T-helper 1 cell (primary cell): ENCODE data around the gene WDFY3.
"Not testable (repeated sequence)": the region's sequence is repeated elsewhere in the genome, so short reads cannot be mapped to it uniquely, and the experiment has no call there.

Source experiments
- DNase-seq, 5 donors: peaks; one replicate each; pipeline ENCODE4 v3.0.0-alpha.2; 2012 to 2020

The WDFY3 gene

DNA sequence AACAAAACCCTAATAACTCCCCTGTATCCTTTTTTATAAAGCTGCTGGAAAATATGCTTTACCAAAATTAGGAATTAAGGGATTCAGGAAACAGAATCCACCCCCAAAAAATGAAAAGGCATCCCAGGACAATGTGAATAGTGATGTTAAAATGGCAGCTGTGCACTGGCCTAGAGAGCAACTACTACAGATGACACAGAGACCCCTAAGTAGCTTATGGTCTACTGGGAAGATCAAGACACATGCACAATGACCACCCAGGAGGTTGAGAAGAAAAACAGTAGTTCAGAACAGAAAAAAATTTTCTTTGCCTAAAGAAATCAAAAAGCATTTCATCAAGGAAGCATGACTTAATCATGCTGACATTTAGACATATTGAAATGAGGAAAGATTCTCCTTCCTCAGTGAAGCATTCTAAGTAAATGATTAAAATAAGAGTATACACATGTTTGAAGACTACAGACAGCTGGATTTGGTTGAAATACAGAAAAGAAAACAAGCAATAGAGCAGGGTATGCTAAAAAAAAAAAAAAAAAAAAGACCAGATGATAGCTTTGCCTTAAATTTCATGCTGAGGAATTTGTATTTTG is 117.3 kb downstream of the WDFY3 start:
- no peak for DNase-seq

DNA sequence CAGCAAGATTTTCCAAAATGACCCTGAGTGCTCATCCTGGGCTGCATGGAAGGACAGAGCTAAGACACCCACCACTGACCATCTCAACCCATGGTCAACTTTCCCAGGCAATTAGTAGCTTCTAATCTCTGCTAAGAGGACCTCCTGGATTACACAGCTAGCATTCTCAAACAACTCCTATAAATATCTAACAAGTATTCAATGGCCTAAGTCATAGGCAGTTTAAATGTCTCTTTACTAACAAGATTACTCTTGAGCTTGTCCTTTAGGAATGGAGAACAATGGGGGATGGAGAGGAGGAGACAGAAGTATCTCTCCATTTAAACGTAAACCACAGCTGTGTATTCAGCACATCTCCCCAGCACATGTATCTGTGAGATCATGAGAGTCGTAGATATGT is 118.1 kb downstream of the WDFY3 start:
- no peak for DNase-seq

DNA sequence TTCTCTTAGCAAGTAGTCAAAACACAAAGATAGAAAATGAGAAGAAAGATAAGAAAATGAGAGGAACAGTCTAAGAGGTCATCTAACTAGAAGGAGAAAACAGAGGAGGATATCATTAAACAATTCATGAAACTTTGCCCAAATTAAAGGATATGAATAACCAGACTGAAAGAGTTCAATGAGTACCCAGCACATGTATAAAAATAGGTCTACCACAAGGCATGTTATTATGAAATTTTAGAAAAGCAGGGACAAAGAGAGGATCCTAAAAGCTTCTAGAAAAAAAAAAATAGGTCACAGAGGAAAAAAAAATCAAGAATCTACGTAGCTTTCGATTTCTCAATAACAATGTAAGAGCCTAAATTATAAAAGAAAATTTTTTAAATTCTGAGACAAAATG is 118.5 kb downstream of the WDFY3 start:
- no peak for DNase-seq

DNA sequence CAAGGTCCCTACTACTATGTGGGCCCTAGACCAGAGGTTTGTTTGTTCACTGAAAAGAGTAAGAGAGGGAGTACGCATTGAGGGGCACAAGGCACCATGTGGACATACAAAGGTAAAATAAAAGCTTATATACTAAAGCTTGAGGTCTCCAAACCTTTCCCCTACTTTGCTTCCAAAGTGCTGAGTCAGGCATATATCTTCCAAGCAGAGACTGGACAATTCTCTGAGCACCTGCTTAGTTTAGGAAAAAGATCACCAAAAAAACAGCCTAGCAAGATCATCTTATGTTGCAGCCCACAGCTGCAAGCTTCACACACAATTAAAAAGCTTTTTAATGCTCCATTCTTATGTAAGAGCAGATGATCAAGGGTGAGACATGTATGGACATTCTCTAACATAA is 119.5 kb downstream of the WDFY3 start:
- no peak for DNase-seq

DNA sequence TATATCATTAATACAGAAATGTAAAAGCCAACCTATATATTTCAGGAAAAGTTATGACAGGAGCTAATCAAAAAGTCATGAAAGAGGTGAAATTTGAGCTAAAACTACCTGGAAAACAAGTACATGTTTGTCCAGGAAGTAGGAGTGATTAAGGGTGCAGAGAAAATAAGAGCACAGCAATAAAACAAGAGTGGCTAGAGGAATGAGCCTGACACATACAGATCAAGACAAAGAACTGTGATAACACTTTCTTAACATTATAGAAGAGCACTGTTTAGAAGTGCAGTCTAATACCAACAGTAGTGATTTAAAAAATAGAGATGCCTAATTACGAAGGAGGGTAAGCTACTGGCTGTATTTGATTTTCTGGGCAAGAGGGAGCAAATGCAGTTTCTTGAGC is 125.1 kb downstream of the WDFY3 start:
- DNase-seq: no peak

DNA sequence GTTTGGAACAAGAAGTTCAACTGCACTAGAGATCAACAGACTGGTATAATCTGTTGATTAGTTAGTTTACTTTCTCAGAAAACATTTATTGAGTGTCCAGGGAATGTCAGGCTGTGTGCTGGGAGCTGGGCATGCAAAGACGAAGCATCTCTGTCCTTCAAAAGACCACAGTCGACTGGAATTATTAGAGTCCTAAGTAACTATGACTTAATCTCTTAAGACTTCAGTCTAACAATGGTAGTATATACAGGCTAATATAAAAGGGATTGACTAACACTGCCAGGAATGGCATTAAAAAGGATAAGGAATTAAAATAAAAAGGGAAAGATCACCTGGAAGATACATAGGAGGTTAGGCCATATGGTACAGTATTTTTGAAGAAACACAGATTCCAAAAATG is 128.7 kb downstream of the WDFY3 start:
- no peak for DNase-seq

DNA sequence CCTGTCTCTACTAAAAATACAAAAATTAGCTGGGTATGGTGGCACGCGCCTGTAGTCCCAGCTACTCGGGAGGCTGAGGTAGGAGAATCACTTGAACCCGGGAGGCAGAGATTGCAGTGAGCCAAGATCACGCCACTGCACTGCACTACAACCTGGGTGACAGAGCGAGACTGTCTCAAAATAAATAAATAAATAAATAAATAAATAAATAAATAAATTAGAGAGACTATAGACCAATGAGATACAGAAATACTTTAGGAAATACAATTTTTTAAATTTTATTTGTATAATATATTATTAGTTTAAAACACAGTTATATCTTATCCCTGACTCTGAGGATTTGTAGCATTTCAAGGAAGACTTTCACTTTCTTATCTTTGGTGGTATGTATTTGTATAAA is 136.9 kb downstream of the WDFY3 start:
- not testable (repeated sequence) for DNase-seq

DNA sequence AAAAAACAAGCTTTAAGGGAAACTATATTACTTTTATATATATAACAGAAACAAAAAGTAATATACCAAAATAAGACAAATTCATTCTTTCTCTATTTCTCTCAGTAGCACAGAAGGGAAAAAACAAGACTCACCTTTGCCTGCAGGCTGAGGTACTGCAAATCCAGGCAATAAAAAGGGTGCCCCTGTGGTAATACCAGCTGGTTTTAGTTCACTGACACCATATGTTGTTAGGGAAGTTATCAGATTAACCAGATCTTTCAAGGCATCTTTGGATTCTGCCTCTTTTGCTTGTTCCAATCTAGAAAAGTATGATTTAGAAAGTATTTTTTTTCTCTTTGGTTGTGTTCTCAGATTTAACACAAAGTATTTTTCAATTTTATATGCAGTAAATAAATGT is 139.8 kb downstream of the WDFY3 start:
- no peak for DNase-seq

DNA sequence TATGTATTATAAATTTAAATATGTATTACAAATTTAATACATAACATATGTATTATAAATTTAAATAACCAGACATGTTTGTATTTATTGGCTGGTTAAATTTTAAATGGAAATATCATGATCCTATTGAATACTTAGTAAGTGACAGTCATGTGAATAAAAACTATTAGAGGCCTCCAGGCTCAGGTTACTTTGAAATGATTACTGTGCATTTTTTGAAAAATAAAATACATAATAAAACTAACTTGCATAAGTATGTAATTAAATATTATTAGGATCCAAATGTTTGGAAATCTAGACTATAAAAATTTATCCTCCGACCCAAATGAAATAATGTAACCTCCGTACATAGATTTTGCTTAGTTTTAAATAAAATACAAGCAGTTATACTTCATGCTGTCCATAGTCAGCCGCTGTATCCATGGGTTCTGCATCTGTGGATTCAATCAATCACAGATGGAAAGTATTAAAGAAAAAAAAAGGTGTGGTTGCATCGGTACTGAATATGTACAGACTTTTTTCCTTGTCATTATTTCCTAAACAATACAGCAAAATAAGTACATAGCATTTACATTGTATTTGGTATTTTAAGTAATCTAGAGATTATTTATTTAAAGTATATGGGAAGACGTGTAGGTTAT is 140.7 kb downstream of the WDFY3 start:
- no peak for DNase-seq

DNA sequence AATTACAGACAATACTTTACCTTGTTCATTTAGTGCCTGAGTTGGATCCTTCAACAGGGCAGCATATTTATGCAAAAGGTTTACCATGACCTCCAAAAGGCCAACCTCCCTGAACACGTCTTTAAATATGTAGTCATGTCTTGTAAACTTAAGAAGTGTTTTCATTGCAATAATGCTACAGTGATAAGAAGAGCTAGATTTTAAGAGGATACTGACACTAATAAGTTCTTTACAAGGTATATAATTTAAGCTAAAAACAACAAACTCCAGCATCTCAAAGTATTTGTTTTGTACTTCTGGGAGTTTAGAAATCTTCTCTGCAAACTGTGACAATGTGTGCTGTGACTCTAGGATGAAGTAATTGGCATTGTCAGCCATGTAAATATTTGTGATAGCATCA is 145.4 kb downstream of the WDFY3 start:
- DNase-seq: no peak

DNA sequence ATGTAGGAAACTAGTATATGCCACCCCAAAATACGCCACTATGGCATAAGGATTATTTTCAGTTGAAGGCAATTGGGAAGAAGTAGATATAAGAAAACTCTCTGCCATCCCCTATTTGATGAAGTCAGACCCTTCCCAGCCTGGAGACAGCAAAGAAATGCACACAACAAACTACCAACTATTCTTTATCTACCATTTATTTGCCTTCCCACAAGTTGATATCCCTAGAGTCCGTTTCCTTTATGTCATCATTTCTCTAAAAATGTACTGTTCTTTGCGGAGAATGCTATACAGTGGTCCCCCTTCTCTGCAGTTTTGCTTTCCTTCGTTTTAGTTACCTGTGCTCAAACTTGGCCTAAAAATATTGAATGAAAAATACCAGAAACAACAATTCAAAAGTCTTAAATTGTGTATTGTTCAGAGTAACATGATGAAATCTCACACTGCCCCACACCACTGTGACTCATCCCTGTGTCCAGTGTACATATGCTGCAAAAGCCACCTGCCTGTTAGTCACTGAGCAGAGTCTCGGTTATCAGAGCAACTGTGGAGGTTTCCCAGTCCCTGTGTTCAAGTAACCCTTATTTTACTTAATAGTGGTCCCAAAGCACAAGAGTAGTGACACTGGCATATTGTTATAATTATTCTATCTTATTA is 152.3 kb downstream of the WDFY3 start:
- no peak for DNase-seq

DNA sequence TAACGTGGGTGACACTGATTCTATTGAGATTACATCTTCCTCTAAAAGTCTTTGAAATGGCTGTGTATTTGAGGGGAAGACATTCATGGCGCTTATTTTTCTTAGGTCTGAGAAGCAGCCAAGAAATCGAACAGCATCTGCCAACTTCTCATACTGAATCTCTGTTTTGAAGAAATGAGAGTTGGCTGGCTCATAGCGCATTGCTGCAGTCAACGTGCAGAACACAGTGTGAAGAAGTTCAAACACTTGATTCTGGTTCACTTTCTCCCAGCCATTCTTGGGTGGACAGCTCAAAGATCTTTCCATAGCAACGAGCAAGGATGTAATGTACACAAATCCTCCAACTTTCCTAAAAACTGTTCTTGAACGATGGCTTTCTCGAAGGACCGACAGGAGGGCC is 156.5 kb downstream of the WDFY3 start:
- DNase-seq: no peak

DNA sequence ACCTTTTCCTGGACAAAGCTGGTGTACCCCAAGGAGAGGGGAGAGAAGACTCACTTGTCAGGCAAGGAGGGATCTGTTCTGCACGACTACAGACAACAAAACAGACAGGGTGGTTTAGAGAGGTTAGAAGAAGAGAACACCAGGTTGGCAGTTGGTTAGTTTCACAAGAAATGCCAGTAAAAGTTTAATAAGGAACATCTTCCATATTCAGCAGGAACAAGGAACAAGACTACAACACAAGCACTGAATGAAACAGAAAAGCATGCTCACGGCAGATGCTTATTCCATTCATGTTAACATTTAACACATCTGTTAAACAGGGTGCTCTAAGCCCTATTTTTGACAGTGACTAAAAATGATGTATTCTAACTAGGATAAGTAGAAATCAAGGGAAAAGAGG is 158.2 kb downstream of the WDFY3 start:
- DNase-seq: no peak

DNA sequence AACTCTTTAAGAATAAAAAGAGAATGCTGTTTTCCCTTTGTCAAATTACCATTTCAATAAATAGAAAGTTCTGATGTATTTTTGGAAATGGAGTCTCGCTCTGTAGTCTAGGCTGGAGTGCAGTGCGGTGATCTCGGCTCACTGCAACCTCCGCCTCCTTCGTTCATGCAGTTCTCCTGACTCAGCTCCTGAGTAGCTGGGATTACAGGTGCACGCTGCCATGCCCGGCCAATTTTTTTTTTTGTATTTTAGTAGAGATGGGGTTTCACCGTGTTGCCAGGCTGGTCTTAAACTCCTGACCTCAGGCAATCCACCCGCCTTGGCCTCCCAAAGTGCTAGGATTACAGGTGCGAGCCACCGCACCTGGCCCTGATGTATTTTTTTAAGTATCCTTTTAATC is 159.9 kb downstream of the WDFY3 start:
- DNase-seq: not testable (repeated sequence)

DNA sequence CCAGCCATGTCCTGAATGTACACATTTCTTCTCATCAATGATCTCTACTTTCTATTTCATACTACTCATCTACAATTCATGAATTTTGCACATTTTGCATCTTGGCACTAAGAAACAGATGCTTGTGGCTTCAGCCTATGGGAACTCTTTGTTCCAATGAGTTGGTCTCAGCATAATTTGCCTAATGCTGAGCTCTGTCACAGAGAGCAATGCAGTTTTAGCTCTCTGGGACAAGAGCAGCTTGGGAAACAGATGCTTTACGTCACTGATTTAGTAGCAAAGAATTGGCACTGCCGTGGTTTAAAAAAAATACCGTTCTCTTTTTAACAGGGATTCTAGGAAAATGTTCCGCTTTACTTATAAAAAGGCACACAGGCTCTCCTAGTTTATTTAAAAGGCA is 162.4 kb downstream of the WDFY3 start:
- DNase-seq: no peak

DNA sequence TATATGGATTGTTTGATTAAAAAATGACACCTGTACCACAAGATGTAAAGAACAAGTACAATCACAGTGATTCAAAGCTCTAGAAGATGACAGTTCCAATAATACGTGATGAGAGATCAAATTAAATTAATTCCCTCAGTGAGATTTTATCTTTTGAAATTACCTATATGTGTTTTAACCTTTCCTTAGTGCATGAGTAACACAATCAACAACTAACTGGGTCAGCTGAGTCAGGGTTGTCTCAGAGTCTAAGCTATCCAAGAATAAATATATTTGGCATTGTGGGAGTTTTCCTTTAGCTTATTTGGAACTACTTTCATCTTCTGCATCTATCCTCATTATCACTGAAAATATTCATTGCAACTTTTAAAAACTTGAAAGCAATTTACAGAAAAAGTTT is 162.8 kb downstream of the WDFY3 start:
- DNase-seq: no peak

DNA sequence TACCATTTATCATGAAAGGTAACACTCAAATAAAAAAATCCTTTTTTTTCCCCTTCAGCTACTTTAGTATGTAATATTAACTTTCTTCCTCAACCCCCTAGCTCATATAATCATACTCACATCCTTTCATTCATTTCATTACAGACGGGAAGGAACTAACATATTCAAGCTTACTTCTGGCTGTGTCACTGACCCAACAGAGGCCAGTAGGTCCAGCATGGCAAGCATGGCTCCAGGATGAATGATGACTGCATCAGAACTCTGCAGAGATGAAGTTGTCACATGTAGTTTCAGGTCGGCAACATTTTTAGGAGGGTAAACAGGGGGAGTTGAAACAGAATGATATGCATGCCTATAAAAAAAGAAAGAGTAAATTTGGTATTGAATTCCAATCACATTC is 163.4 kb downstream of the WDFY3 start:
- DNase-seq: no peak

DNA sequence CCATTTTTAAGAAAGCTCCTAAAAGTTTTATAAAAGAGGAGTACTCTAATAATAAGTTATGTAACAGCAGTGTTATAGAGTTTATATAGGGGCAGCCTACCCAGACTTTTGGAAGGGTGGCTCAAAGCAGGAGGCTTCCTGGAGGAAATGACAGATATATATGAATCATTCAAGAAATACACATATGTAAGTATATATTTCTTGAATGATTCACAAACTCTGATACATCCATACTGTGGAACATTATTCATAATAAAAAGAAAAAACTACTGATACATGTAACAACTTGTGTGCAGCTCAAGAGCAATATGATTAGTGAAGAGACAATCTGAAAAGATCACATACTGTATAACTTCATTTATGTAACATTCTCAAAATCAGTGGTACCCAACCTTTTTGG is 166.2 kb downstream of the WDFY3 start:
- DNase-seq: no peak

DNA sequence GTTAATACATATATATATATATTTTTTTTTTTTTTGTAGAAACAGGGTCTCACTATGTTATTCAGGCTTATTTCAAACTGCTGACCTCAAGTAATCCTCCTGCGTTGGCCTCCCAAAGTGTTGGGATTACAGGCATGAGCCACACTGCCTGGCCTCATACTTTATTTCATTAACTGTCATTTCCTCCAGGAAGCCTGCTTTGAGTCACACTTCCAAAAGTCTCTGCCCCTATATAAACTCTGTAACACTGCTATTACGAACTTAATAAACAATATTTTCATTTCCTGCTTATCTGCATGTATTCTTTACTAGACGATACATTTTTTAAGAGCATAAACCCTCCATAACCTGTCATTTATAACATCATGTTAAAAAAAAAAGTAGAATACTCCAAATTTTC is 167.2 kb downstream of the WDFY3 start:
- no peak for DNase-seq

DNA sequence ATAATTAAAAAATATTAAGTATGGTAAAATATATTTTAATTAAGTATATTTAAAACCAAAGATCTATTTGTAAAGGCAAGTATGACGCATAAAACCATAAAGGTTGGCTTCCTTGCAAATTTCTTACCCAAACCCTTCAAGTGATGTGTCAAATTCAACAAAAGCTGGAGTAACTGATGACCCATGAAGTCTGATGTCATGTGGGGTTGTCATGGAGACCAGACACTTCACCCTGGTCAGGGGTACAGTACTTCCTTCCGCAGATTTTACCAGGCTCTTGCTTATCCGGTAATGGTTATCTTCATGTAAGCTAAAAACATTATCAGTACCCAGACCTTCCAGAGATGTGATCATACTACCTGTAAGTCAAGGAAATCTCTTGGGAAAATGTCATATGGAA is 170.1 kb downstream of the WDFY3 start:
- no peak for DNase-seq

DNA sequence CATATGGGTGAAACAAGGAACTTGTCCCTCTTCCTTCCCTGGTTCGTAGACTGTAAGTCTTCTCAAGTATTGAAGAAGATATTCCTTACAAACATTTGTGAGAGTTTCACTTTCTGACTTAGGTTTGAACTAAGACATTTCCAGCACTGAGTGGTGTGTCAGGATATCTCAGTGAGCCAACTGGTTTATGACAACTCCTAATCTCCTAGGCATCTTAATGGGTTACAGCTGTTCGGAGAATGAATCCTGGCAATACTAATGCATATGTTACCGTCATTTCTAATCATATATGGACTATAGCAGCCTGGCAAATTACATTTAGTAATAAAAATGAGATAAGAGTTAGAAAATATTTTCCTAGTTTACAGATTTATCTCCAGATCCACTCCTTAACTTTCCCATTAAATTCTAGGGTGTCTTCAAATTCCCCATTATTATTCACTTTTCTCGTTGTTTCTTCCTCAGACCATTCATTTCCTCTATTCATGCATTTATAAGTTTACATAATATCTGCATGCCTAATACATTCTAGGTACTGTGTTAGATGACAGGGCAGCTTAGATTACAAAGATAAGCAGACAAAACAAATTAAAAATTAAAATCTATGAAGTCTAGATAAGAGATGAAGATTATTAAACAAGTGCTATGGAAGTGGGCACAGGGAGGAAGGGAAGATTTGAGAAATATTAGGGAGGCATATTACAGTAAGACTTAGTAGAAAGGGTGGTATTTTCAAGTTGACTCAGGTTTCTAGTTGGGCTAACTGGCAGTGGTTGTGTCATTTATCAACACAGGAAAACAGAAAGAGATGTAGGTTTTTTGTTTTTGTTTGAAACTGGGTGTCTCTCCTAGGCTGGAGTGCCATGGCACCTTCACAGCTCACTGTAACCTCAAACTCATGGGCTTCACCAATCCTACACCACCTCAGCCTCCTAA is 173.9 kb downstream of the WDFY3 start:
- no peak for DNase-seq

DNA sequence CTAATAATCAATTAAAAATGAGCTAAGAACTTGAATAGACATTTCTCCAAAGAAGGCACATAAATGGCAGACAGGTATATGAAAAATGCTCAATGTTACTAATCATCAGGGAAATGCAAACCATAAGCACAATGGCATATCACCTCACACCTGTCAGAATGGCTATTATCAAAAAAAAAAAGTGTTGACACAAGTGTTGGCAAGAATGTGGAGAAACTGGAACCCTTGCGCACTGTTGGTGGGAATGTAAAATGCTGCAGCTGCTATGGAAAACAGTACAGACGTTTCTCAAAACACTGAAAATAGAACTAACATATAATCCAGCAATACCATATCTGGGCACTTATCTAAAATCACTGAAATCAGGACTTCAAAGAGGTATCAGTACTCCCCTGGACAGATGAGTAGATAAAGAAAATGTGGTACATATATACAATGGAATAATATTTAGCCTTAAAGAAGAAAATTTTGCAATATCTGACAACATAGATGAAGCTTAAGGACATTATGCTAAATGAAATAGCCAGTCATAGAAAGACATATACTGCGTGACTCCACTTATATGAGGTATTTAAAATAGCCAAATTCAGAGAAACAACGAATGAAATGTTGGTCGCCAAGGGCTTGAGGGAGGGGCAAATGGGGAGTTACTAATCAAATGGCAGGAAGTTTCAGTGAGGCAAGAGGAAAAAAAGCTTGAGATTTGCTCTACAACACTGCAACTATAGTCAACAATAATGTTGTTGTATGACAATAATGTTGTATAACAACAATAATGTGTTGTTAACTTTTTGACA is 175.5 kb downstream of the WDFY3 start:
- DNase-seq: no peak

DNA sequence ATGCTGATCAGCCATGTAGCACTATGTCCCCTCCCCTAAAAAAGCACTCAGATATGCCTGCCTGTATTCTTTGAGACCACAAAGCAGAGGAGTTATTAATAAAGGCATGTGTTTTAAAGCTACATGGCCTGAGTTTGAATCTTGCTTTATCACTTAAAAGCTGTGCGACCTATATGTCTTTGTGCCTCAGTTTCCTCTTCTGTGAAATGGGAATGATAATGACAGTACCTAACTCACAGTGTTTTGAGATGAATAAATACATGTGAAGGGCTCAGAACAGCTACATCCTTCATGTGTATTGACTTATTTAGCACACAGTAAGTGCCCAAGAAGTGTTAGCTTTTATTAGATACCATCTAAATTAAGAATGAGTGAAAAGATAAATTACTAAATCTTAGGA is 180.0 kb downstream of the WDFY3 start:
- DNase-seq: no peak
